Neural cell (in vitro differentiated cells): ENCODE measurements around the gene PIP4K2A. TPM values are rescaled to one million over a fixed set of nuclear protein-coding genes. Genes with fewer than 3 reads are reported as not detected.
"Not testable (repeated sequence)": the region's sequence is repeated elsewhere in the genome, so short reads cannot be mapped to it uniquely, and the experiment has no call there.

ENCODE experiments used
- H2AFZ ChIP-seq: fragments of 200-600, 300-800 bp; sonication (generic), shearing (Covaris generic); 2 replicates; pipeline ENCODE4 v1.6.0; 2014; ENCODE audit warnings: low read depth, mild to moderate bottlenecking, antibody characterized with exemption, low read length, moderate library complexity
- H3F3A ChIP-seq: fragments of 200-600 bp; shearing (Covaris generic); 2 replicates; pipeline ENCODE4 v1.6.1; 2016; ENCODE audit warnings: mild to moderate bottlenecking, moderate library complexity, mixed read lengths, antibody characterized with exemption, low read length; ENCODE audit not compliant: insufficient read depth, poor library complexity, severe bottlenecking
- H3K27ac ChIP-seq: fragments of 200-600, 300-800 bp; sonication (generic), shearing (Covaris generic); 2 replicates; pipeline ENCODE4 v1.5.1; 2014; ENCODE audit warnings: mild to moderate bottlenecking, low read length, moderate library complexity
- H3K27me3 ChIP-seq: fragments of 300-800, 200-600 bp; sonication (generic), shearing (Covaris generic); 2 replicates; pipeline ENCODE4 v1.6.0; 2014; ENCODE audit warnings: mild to moderate bottlenecking, low read depth, low read length, moderate library complexity; ENCODE audit not compliant: insufficient read depth
- H3K36me3 ChIP-seq: fragments of 300-800, 200-600 bp; sonication (generic), shearing (Covaris generic); 2 replicates; pipeline ENCODE4 v1.5.1; 2014; ENCODE audit warnings: mild to moderate bottlenecking, antibody characterized with exemption, low read length, moderate library complexity; ENCODE audit not compliant: insufficient read depth
- H3K4me2 ChIP-seq: fragments of 300-800, 200-600 bp; sonication (generic), shearing (Covaris generic); 2 replicates; pipeline ENCODE4 v1.6.0; 2014; ENCODE audit warnings: mild to moderate bottlenecking, low read length
- H3K4me3 ChIP-seq: fragments of 300-800, 200-600 bp; sonication (generic), shearing (Covaris generic); 2 replicates; pipeline ENCODE4 v1.5.1; 2014; ENCODE audit warnings: mild to moderate bottlenecking, low read length, moderate library complexity
- H3K79me2 ChIP-seq: fragments of 200-600 bp; shearing (Covaris generic); replicated peaks from 2 replicates; pipeline ENCODE4 v1.6.0; 2014; ENCODE audit warnings: mild to moderate bottlenecking, low read length, moderate library complexity; ENCODE audit not compliant: insufficient read depth
- H3K9ac ChIP-seq: fragments of 300-800, 200-600 bp; sonication (generic), shearing (Covaris generic); 2 replicates; pipeline ENCODE4 v1.6.1; 2016; ENCODE audit warnings: mild to moderate bottlenecking, low read length, mixed read lengths
- H3K9me2 ChIP-seq: fragments of 200-600 bp; shearing (Covaris generic); 2 replicates; pipeline ENCODE4 v1.6.1; 2016; ENCODE audit warnings: mild to moderate bottlenecking, low read length, mixed read lengths; ENCODE audit not compliant: insufficient read depth
- H3K9me3 ChIP-seq: fragments of 200-600, 300-800 bp; sonication (generic), shearing (Covaris generic); 2 replicates; pipeline ENCODE4 v1.6.1; 2016; ENCODE audit warnings: mild to moderate bottlenecking, mixed run types, low read length, moderate library complexity, mixed read lengths
- H4K20me1 ChIP-seq: fragments of 200-600 bp; shearing (Covaris generic); 2 replicates; pipeline ENCODE4 v1.6.1; 2016; ENCODE audit warnings: mild to moderate bottlenecking, mixed run types; ENCODE audit not compliant: insufficient read depth
- CTCF ChIP-seq: fragments of 450-650 bp; IDR thresholded peaks from 2 replicates; pipeline ENCODE4 v1.5.1; 2014; ENCODE audit warnings: antibody characterized with exemption, mild to moderate bottlenecking, moderate library complexity; ENCODE audit not compliant: poor library complexity, severe bottlenecking
- EP300 ChIP-seq: fragments of 450-650 bp; conservative IDR thresholded peaks from 2 replicates; pipeline ENCODE4 v1.6.1; 2014; ENCODE audit warnings: antibody characterized with exemption, mild to moderate bottlenecking, moderate library complexity; ENCODE audit not compliant: poor library complexity, severe bottlenecking
- EZH2 ChIP-seq: fragments of 200-600, 300-800 bp; shearing (Covaris generic), sonication (generic); IDR thresholded peaks from 2 replicates; pipeline ENCODE4 v1.6.1; 2014; ENCODE audit warnings: antibody characterized with exemption, low read length, borderline replicate concordance, mild to moderate bottlenecking; ENCODE audit not compliant: insufficient read depth, poor library complexity, severe bottlenecking
- MXI1 ChIP-seq: fragments of 450-650 bp; conservative IDR thresholded peaks from 2 replicates; pipeline ENCODE4 v1.6.1; 2014; ENCODE audit warnings: antibody characterized with exemption, mild to moderate bottlenecking; ENCODE audit not compliant: poor library complexity, severe bottlenecking
- POLR2AphosphoS5 ChIP-seq: IDR thresholded peaks from 2 replicates; pipeline ENCODE4 v1.6.1; 2012
- RAD21 ChIP-seq: fragments of 450-650 bp; conservative IDR thresholded peaks from 2 replicates; pipeline ENCODE4 v1.6.1; 2014; ENCODE audit warnings: antibody characterized with exemption, mild to moderate bottlenecking, moderate library complexity
- REST ChIP-seq: IDR thresholded peaks from 2 replicates; pipeline ENCODE4 v1.6.1; 2012; ENCODE audit warnings: borderline replicate concordance
- SMC3 ChIP-seq: fragments of 450-650 bp; conservative IDR thresholded peaks from 2 replicates; pipeline ENCODE4 v1.6.1; 2014; ENCODE audit warnings: antibody characterized with exemption, mild to moderate bottlenecking, moderate library complexity; ENCODE audit not compliant: poor library complexity
- TAF1 ChIP-seq: IDR thresholded peaks from 2 replicates; pipeline ENCODE4 v1.6.1; 2012; ENCODE audit warnings: low read depth
- polyA plus RNA-seq: library from polyadenylated mRNA; depleted of rRNA; stranded (reverse); fragments of >200 nt; gene quantifications from 2 replicates; pipeline ENCODE4 v1.2.3, GENCODE V29; 2014

PIP4K2A gene
- polyA plus RNA-seq, 1 donor from 2014 or later, result 12.6 TPM

GRCh38 chr10:22752272-22752889, 38.0 kb upstream of the PIP4K2A start:
- Histone ChIP-seq H3K9me3 (no peaks in the 10 kb centered on the region), H3K79me2 (no peaks in the 10 kb centered on the region), H4K20me1 (no peaks in the 10 kb centered on the region), H3K4me3 (no peak overlapping the region), H3K9ac (no peak overlapping the region), H3F3A (no peaks in the 10 kb centered on the region), H3K27ac (no peak overlapping the region), H3K4me2 (no peak overlapping the region), H3K9me2 (no peaks in the 10 kb centered on the region), H3K27me3 (no peaks in the 10 kb centered on the region), H2AFZ (no peak overlapping the region), H3K36me3 (no peaks in the 10 kb centered on the region)
- no peak for TF ChIP-seq EZH2

GRCh38 chr10:22750131-22750530, 35.8 kb upstream of the PIP4K2A start:
- H3K27me3 ChIP-seq, result no peaks in the 10 kb centered on the region
- no peak overlapping the region for H3K9ac ChIP-seq
- H3K9me3 ChIP-seq, result no peaks in the 10 kb centered on the region
- no peak for TF ChIP-seq RAD21
- no peak for TF ChIP-seq CTCF
- no peak for TF ChIP-seq POLR2AphosphoS5
- no peak for TF ChIP-seq REST
- TF ChIP-seq EZH2, result no peak
- no peak for TF ChIP-seq EP300
- TF ChIP-seq MXI1, result no peak
- no peak for TF ChIP-seq TAF1
- no peak for TF ChIP-seq SMC3
- H3K4me2 ChIP-seq, result no peak overlapping the region
- H3K4me3 ChIP-seq, result no peak overlapping the region
- H3K79me2 ChIP-seq, result no peaks in the 10 kb centered on the region
- no peak overlapping the region for H3K27ac ChIP-seq
- no peak overlapping the region for H2AFZ ChIP-seq
- H3K36me3 ChIP-seq, result no peaks in the 10 kb centered on the region
- H4K20me1 ChIP-seq, result no peaks in the 10 kb centered on the region
- H3K9me2 ChIP-seq, result no peaks in the 10 kb centered on the region
- no peaks in the 10 kb centered on the region for H3F3A ChIP-seq

- H4K20me1 ChIP-seq, H3K9me3 ChIP-seq, H3K79me2 ChIP-seq, H3K9ac ChIP-seq, H3K27me3 ChIP-seq, H3K36me3 ChIP-seq, H3K4me2 ChIP-seq, H3K9me2 ChIP-seq, H2AFZ ChIP-seq, H3F3A ChIP-seq, H3K4me3 ChIP-seq, H3K27ac ChIP-seq: not testable (repeated sequence)
Measured at GRCh38 chr10:22744858-22745257, 30.5 kb upstream of the PIP4K2A start.
